HG02840 (cell line): Measurements from ENCODE around the gene TMOD1.
A peak's percentile ranks its signal among the peaks of the same experiment; 100 is the strongest.
"Not testable (repeated sequence)": the region's sequence is repeated elsewhere in the genome, so short reads cannot be mapped to it uniquely, and the experiment has no call there.

Experiments used
- ATAC-seq: cut with Tn5 transposase; IDR thresholded peaks from one replicate; pipeline ENCODE4 v1.9.1; 2021; ENCODE audit warnings: mild to moderate bottlenecking, moderate library complexity, moderate number of reproducible peaks; ENCODE audit not compliant: unreplicated experiment, low FRiP score

The TMOD1 gene

DNA sequence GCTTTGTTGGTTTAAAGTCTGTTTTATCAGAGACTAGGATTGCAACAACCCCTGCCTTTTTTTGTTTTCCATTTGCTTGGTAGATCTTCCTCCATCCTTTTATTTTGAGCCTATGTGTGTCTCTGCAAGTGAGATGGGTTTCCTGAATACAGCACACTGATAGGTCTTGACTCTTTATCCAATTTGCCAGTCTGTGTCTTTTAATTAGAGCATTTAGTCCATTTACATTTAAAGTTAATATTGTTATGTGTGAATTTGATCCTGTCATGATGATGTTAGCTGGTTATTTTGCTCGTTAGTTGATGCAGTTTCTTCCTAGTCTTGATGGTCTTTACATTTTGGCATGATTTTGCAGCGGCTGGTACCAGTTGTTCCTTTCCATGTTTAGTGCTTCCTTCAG lies 83.3 kb downstream of the TMOD1 start:
- ATAC-seq: not testable (repeated sequence)

DNA sequence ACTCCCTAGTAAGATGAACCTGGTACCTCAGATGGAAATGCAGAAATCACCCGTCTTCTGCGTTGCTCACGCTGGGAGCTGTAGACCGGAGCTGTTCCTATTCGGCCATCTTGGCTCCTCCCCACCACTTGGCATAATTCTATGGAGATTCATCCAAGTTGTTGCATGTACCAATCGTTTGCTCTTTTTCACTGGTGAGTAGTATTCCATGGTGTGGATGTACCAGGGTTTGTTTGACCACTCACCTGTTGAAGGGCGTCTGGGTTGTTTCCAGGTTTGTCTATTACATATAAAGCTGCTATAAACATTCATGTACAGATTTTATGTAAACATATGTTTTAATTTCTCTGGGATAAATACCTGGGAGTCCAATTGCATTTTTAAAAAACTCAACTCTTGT lies 85.4 kb downstream of the TMOD1 start:
- not testable (repeated sequence) for ATAC-seq

DNA sequence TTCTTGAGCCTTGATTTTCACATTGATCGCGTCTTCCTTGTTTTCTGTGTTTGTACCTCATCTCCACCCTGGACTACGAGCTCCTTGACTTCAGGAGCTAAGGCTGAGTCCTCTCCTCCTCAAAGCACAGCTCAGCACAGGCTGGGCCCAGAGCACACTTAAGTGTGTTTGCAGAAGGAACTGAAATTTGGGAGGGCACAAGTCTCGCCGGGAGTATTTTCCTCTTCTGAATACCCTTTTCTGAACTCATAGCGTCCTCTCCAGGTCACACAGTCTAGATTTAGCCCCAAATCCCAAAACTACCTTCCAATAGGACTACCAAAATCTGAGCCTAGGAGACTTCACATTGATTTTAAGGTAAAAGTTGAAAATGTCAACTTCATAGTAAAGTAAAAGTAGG lies 90.1 kb downstream of the TMOD1 start:
- no peak for ATAC-seq

DNA sequence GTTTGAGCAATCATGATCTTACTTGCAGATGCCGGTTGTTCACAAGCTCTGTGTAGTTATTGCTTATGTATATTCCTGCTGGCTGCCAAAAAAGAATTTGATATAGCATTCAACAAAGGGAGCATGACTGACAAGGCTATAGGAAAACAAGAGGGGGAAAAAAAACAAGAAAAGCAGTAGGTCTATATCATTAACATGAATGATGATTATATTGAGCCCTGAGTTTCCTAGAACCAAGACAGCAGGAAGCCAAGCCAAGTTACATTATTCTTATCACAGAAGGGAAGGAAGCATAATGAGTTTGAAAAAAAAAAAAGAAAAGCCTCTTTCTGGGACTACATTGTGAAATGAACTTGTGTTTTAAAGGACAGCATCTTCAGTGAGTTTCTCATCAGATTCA lies 90.7 kb downstream of the TMOD1 start:
- no peak for ATAC-seq

GRCh38 chr9:97593960-97594359 lies 92.5 kb downstream of the TMOD1 start:
- ATAC-seq: no peak

- ATAC-seq: no peak
These were observed 93.0 kb downstream of the TMOD1 start for GRCh38 chr9:97594381-97594921.

DNA sequence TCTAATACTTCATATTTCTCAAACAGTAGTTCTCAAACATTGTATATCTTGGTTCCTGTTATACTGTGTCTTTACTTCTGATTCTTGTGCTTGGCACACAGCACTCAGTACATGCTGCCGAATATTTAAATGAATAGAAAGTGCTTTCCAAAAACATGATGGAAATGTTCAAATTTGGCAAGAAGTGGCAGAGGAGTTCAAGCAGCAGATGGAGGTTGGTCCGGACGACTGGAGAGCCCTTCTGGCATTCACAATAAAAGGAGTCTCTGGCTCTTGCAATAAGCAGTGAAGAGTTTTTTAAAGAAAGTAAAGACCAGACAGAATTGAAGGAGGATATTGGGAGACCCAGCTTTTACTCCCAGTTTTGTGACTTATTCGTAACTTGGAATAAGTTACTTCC lies 95.4 kb downstream of the TMOD1 start:
- no peak for ATAC-seq

DNA sequence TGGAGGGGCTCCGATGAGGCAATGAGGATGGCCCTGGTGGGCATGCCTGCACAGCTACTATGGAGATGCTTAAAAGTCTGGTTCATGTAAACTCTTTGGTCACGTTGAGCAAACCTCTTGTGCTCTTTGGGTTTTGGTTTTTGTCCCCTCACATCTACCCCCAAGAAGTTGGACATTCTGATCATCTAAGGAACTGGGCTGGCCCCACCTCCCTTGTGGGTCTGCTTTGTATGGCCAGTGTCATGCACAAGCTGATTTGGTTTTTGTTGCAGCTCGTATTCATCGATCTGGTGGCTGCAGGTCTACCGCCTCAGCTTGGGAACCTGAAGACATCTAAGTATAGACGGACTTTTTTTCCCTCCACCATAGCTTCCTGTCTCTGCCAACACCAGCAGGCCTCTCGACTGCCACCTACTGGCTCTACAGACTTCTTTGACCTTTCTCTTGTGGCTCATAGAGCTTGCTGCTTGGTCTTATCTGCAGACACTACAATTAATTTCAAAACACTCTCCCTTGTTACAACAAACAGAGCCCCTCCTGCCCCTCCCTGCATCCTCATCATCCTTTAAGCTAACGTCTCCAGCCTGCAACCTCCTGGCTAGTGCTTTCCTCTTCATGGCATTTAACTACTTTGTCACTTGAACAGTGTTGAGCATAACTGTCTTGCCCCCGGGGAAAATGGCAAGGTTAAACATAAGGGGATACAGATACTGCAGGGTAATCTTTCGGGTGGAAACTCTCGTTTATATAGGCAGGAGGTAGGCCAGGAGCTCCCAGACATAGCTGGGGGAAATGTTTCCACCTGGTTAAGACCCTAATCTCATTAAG lies 97.2 kb downstream of the TMOD1 start:
- ATAC-seq: peak; percentile 90

GRCh38 chr9:97599314-97599846 lies 97.9 kb downstream of the TMOD1 start:
- ATAC-seq: no peak

GRCh38 chr9:97600531-97601227 lies 99.2 kb downstream of the TMOD1 start:
- no peak for ATAC-seq

- no peak for ATAC-seq
These were observed 99.9 kb downstream of the TMOD1 start for GRCh38 chr9:97601228-97601898.

GRCh38 chr9:97602430-97602829 lies 101.0 kb downstream of the TMOD1 start:
- ATAC-seq: no peak

DNA sequence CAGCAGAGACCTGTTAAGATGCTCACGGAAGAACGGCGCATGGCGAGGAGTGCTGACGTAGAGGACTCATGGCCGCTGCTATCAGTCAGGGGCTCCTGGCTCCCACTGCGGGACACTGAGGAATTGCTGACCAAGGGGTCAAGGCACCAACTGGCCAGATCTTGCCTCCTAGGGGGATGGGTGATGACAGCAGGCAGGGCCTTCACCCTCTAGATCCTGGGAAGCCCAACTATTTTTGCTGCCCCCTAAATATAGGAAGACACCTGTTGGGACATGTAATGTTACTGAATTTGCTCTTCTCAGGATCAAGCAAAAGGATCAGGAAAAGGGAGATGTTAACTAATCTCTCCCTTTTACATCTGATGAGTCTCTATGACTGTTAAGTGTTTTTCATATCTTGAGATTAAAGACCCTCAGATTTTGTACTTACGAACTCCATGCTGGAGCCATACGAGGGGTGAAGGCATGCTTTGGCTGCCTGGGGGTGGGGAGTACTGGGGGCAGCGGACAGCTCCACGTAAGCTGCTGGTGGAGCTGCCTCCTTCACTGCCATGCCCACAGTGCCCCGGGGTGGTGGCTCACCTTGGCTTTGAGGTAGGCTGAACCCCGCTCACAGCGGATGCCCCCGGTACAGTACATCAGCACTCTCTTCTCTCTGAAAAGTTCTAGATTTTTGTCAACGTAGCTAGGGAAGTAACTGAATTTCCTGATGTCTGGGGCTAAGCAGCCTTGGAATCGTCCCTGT lies 103.6 kb downstream of the TMOD1 start:
- no peak for ATAC-seq

DNA sequence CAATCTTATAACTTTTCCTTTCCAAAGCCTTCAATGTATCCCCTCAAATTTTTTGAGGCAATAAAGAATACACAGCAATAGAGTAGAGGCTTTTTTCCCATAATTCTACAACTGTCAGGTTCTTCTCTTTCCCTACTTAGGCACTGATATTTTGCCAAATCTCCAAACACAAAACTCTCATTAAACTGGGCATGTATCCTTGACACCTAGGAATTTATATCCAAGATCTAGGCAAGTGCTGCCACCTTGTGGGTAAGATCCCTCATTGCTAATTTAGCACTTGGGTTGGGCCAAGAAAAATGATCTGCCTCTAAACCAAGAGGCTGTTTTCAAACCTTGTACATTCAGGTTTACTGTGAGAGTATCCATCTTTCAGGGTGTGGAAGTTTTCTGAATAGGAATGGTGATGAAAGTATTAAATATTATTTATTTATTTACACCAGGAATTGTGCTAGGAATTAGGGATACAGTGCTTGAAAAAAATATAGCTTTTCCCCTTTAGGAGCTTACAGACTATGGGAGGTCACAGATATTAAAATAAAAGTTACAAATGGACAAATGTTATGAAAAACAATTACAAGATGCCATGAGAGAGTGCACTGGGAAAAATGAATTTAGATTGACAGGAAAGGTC lies 114.1 kb downstream of the TMOD1 start:
- no peak for ATAC-seq

DNA sequence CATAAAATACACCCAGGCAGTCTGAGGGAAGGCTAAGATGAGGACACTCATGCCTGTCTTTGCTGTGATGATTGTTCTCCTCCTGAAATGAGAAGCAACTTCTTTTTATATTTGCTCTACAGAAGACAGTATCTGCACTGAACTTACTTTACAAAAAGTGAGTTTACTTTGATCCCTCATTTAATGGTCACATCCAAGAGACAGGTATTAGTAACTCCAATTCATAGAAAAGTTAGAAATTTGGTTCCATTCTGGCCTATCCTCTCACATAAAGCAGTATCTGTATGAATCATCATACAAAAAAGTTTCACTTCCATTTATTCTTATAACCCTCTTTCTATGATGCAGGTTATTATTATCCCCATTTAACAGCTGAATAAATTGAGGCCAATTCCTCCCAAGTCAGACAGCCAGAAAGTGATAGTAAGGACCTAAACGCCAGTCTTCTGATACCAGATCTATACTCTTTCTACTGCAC lies 116.5 kb downstream of the TMOD1 start:
- no peak for ATAC-seq

- ATAC-seq: not testable (repeated sequence)
These were observed 118.6 kb downstream of the TMOD1 start for GRCh38 chr9:97620063-97620462.

DNA sequence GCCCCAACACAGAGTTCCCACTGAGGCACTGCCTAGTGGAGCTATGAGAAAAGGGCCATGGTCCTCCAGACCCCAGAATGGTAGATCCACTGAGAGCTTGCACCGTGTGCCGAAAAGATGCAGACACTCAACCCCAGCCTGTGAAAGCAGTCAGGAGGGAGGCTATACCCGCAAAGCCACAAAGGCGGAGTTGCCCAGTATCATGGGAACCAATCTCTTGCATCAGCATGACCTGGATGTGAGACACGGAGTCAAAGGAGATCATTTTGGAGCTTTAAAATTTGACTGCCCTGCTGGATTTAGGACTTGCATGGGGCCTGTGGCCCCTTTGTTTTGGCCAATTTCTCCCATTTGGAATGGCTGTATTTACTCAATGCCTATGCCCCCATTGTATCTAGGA lies 121.0 kb downstream of the TMOD1 start:
- not testable (repeated sequence) for ATAC-seq

GRCh38 chr9:97623946-97624345 lies 122.5 kb downstream of the TMOD1 start:
- no peak for ATAC-seq

GRCh38 chr9:97625620-97626019 lies 124.2 kb downstream of the TMOD1 start:
- ATAC-seq: no peak

GRCh38 chr9:97627624-97628023 lies 126.2 kb downstream of the TMOD1 start:
- no peak for ATAC-seq
